Neural cell (in vitro differentiated cells): ENCODE data around the gene BCL11B. TPM values are rescaled to one million over a fixed set of nuclear protein-coding genes. Genes with fewer than 3 reads are reported as not detected.

Experiments used
- H2AFZ ChIP-seq: fragments of 200-600, 300-800 bp; sonication (generic), shearing (Covaris generic); 2 replicates; pipeline ENCODE4 v1.6.0; 2014; ENCODE audit warnings: low read depth, mild to moderate bottlenecking, antibody characterized with exemption, low read length, moderate library complexity
- H3F3A ChIP-seq: fragments of 200-600 bp; shearing (Covaris generic); 2 replicates; pipeline ENCODE4 v1.6.1; 2016; ENCODE audit warnings: mild to moderate bottlenecking, moderate library complexity, mixed read lengths, antibody characterized with exemption, low read length; ENCODE audit not compliant: insufficient read depth, poor library complexity, severe bottlenecking
- H3K27ac ChIP-seq: fragments of 200-600, 300-800 bp; sonication (generic), shearing (Covaris generic); 2 replicates; pipeline ENCODE4 v1.5.1; 2014; ENCODE audit warnings: mild to moderate bottlenecking, low read length, moderate library complexity
- H3K27me3 ChIP-seq: fragments of 300-800, 200-600 bp; sonication (generic), shearing (Covaris generic); 2 replicates; pipeline ENCODE4 v1.6.0; 2014; ENCODE audit warnings: mild to moderate bottlenecking, low read depth, low read length, moderate library complexity; ENCODE audit not compliant: insufficient read depth
- H3K36me3 ChIP-seq: fragments of 300-800, 200-600 bp; sonication (generic), shearing (Covaris generic); 2 replicates; pipeline ENCODE4 v1.5.1; 2014; ENCODE audit warnings: mild to moderate bottlenecking, antibody characterized with exemption, low read length, moderate library complexity; ENCODE audit not compliant: insufficient read depth
- H3K4me2 ChIP-seq: fragments of 300-800, 200-600 bp; sonication (generic), shearing (Covaris generic); 2 replicates; pipeline ENCODE4 v1.6.0; 2014; ENCODE audit warnings: mild to moderate bottlenecking, low read length
- H3K4me3 ChIP-seq: fragments of 300-800, 200-600 bp; sonication (generic), shearing (Covaris generic); 2 replicates; pipeline ENCODE4 v1.5.1; 2014; ENCODE audit warnings: mild to moderate bottlenecking, low read length, moderate library complexity
- H3K79me2 ChIP-seq: fragments of 200-600 bp; shearing (Covaris generic); replicated peaks from 2 replicates; pipeline ENCODE4 v1.6.0; 2014; ENCODE audit warnings: mild to moderate bottlenecking, low read length, moderate library complexity; ENCODE audit not compliant: insufficient read depth
- H3K9ac ChIP-seq: fragments of 300-800, 200-600 bp; sonication (generic), shearing (Covaris generic); 2 replicates; pipeline ENCODE4 v1.6.1; 2016; ENCODE audit warnings: mild to moderate bottlenecking, low read length, mixed read lengths
- H3K9me2 ChIP-seq: fragments of 200-600 bp; shearing (Covaris generic); 2 replicates; pipeline ENCODE4 v1.6.1; 2016; ENCODE audit warnings: mild to moderate bottlenecking, low read length, mixed read lengths; ENCODE audit not compliant: insufficient read depth
- H3K9me3 ChIP-seq: fragments of 200-600, 300-800 bp; sonication (generic), shearing (Covaris generic); 2 replicates; pipeline ENCODE4 v1.6.1; 2016; ENCODE audit warnings: mild to moderate bottlenecking, mixed run types, low read length, moderate library complexity, mixed read lengths
- H4K20me1 ChIP-seq: fragments of 200-600 bp; shearing (Covaris generic); 2 replicates; pipeline ENCODE4 v1.6.1; 2016; ENCODE audit warnings: mild to moderate bottlenecking, mixed run types; ENCODE audit not compliant: insufficient read depth
- EP300 ChIP-seq: fragments of 450-650 bp; conservative IDR thresholded peaks from 2 replicates; pipeline ENCODE4 v1.6.1; 2014; ENCODE audit warnings: antibody characterized with exemption, mild to moderate bottlenecking, moderate library complexity; ENCODE audit not compliant: poor library complexity, severe bottlenecking
- EZH2 ChIP-seq: fragments of 200-600, 300-800 bp; shearing (Covaris generic), sonication (generic); IDR thresholded peaks from 2 replicates; pipeline ENCODE4 v1.6.1; 2014; ENCODE audit warnings: antibody characterized with exemption, low read length, borderline replicate concordance, mild to moderate bottlenecking; ENCODE audit not compliant: insufficient read depth, poor library complexity, severe bottlenecking
- MXI1 ChIP-seq: fragments of 450-650 bp; conservative IDR thresholded peaks from 2 replicates; pipeline ENCODE4 v1.6.1; 2014; ENCODE audit warnings: antibody characterized with exemption, mild to moderate bottlenecking; ENCODE audit not compliant: poor library complexity, severe bottlenecking
- POLR2AphosphoS5 ChIP-seq: IDR thresholded peaks from 2 replicates; pipeline ENCODE4 v1.6.1; 2012
- RAD21 ChIP-seq: fragments of 450-650 bp; conservative IDR thresholded peaks from 2 replicates; pipeline ENCODE4 v1.6.1; 2014; ENCODE audit warnings: antibody characterized with exemption, mild to moderate bottlenecking, moderate library complexity
- REST ChIP-seq: IDR thresholded peaks from 2 replicates; pipeline ENCODE4 v1.6.1; 2012; ENCODE audit warnings: borderline replicate concordance
- SMC3 ChIP-seq: fragments of 450-650 bp; conservative IDR thresholded peaks from 2 replicates; pipeline ENCODE4 v1.6.1; 2014; ENCODE audit warnings: antibody characterized with exemption, mild to moderate bottlenecking, moderate library complexity; ENCODE audit not compliant: poor library complexity
- TAF1 ChIP-seq: IDR thresholded peaks from 2 replicates; pipeline ENCODE4 v1.6.1; 2012; ENCODE audit warnings: low read depth
- polyA plus RNA-seq: library from polyadenylated mRNA; depleted of rRNA; stranded (reverse); fragments of >200 nt; gene quantifications from 2 replicates; pipeline ENCODE4 v1.2.3, GENCODE V29; 2014
- TF ChIP-seq, protein P1 (sequence below): fragments of 450-650 bp; IDR thresholded peaks from 2 replicates; pipeline ENCODE4 v1.5.1; 2014; ENCODE audit warnings: antibody characterized with exemption, mild to moderate bottlenecking, moderate library complexity; ENCODE audit not compliant: poor library complexity, severe bottlenecking

Gene BCL11B
- polyA plus RNA-seq, 1 donor from 2014 or later, result 104 TPM

DNA sequence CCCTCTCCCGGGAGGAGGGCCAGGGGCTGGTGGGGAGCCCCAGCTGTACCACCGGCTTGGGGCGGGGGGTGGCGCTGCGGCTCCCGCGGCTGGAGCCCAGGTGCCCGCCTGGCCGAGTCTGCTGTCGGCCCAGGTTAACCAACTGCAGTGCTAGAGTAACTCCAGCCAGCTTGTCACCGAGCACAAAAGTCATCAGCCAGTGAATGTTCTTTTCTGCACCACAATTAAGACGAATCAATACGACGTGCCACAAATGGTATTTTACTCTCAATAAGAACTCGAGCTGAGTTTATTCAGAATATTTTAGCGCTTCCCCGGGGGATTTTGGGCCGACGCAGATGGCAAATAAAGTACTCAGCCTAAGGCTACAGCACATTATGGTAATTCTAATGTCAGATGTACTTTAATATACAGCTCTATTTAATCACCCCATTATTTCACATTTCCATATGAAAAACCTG is 83.2 kb downstream of the BCL11B start:
- Histone ChIP-seq H3K9me3 (no peaks in the 10 kb centered on the region), H4K20me1 (peaks cover 93% of the 10 kb centered on the region), H3K9ac (no peak overlapping the region), H3K27me3 (no peaks in the 10 kb centered on the region), H3K27ac (no peak overlapping the region), H3K9me2 (no peaks in the 10 kb centered on the region), H3K4me2 (no peak overlapping the region), H3K36me3 (no peaks in the 10 kb centered on the region), H3K79me2 (peaks cover 92% of the 10 kb centered on the region), H3F3A (no peaks in the 10 kb centered on the region), H3K4me3 (peak overlapping the region; percentile 47), H2AFZ (no peak overlapping the region)
- TF ChIP-seq RAD21 (no peak), EP300 (no peak), MXI1 (no peak), REST (no peak), TAF1 (no peak)
- TF ChIP-seq, protein P1, sequence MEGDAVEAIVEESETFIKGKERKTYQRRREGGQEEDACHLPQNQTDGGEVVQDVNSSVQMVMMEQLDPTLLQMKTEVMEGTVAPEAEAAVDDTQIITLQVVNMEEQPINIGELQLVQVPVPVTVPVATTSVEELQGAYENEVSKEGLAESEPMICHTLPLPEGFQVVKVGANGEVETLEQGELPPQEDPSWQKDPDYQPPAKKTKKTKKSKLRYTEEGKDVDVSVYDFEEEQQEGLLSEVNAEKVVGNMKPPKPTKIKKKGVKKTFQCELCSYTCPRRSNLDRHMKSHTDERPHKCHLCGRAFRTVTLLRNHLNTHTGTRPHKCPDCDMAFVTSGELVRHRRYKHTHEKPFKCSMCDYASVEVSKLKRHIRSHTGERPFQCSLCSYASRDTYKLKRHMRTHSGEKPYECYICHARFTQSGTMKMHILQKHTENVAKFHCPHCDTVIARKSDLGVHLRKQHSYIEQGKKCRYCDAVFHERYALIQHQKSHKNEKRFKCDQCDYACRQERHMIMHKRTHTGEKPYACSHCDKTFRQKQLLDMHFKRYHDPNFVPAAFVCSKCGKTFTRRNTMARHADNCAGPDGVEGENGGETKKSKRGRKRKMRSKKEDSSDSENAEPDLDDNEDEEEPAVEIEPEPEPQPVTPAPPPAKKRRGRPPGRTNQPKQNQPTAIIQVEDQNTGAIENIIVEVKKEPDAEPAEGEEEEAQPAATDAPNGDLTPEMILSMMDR, result no peak

DNA sequence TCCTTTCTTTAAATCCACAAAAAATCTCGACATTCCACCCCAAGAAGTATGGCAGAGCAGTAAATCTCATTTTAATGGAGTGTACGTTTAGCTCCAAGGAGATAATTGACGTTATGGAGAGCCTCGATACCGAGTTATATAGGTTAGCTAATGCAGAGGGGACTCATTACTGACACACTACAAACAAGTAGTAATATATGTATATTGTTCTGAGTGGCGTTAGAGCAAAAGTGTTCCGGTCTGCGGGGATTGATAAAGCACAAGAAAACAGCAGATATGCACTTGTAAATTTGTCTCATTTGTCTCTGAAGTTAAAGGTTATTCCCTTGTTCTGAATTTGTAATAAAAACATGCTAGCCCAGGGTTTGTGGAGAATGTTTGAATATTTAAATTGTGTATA is 84.1 kb downstream of the BCL11B start:
- no peaks in the 10 kb centered on the region for H3K27me3 ChIP-seq
- H3K79me2 ChIP-seq, result peaks cover 92% of the 10 kb centered on the region
- no peak overlapping the region for H3K27ac ChIP-seq
- H3F3A ChIP-seq, result no peaks in the 10 kb centered on the region
- no peak overlapping the region for H3K9ac ChIP-seq
- H2AFZ ChIP-seq, result no peak overlapping the region
- TF ChIP-seq EP300 (no peak), POLR2AphosphoS5 (no peak), SMC3 (no peak), MXI1 (no peak), EZH2 (no peak), RAD21 (no peak)
- TF ChIP-seq, protein P1, result no peak
- no peaks in the 10 kb centered on the region for H3K9me2 ChIP-seq
- no peaks in the 10 kb centered on the region for H3K36me3 ChIP-seq
- peak overlapping the region; percentile 5 for H3K4me3 ChIP-seq
- H3K4me2 ChIP-seq, result peak overlapping the region; percentile 5
- no peaks in the 10 kb centered on the region for H3K9me3 ChIP-seq
- H4K20me1 ChIP-seq, result peaks cover 93% of the 10 kb centered on the region
